LNCaP clone FGC (cell line): ENCODE measurements around the gene NREP.

Experiments used
- DNase-seq: peaks from one replicate; pipeline ENCODE4 v3.0.0-alpha.2; 2011; ENCODE audit warnings: low read depth
- H3K4me3 ChIP-seq: 2 replicates; pipeline ENCODE4 v1.5.1; 2011; ENCODE audit warnings: mild to moderate bottlenecking, low read depth, low read length, control low read depth
- CTCF ChIP-seq: IDR thresholded peaks from 2 replicates; pipeline ENCODE4 v1.5.1; 2012; ENCODE audit warnings: mild to moderate bottlenecking; ENCODE audit not compliant: control insufficient read depth, insufficient read depth; ENCODE audit errors: extremely low read depth

The NREP gene

GRCh38 chr5:111747337-111747736, 9.7 kb downstream of the NREP start:
- no peak overlapping the region for H3K4me3 ChIP-seq
- no peak for TF ChIP-seq CTCF
- DNase-seq, result no peak

- no peak overlapping the region for H3K4me3 ChIP-seq
- no peak for DNase-seq
- TF ChIP-seq CTCF, result no peak
Measured at GRCh38 chr5:111746791-111747190, 10.2 kb downstream of the NREP start.

GRCh38 chr5:111745075-111745739, 11.8 kb downstream of the NREP start:
- H3K4me3 ChIP-seq, result no peak overlapping the region
- no peak for DNase-seq
- TF ChIP-seq CTCF, result no peak

GRCh38 chr5:111744455-111744854, 12.5 kb downstream of the NREP start:
- DNase-seq, result no peak
- no peak for TF ChIP-seq CTCF
- no peak overlapping the region for H3K4me3 ChIP-seq

- H3K4me3 ChIP-seq, result no peak overlapping the region
- TF ChIP-seq CTCF, result no peak
- no peak for DNase-seq
Measured at GRCh38 chr5:111743988-111744387, 13.0 kb downstream of the NREP start.

- no peak for TF ChIP-seq CTCF
- H3K4me3 ChIP-seq, result no peak overlapping the region
- DNase-seq, result no peak
Measured at GRCh38 chr5:111743512-111743911, 13.5 kb downstream of the NREP start.
